PC-9 (cell line): ENCODE results near the gene LMNTD2.

ENCODE experiments used
- CTCF ChIP-seq: fragments of 200-600 bp; sonication (generic); conservative IDR thresholded peaks from 2 replicates; pipeline ENCODE4 v1.6.1; 2017; ENCODE audit warnings: mixed run types, antibody characterized with exemption, mild to moderate bottlenecking, moderate library complexity
- EZH2 ChIP-seq: fragments of 200-600 bp; sonication (generic); IDR thresholded peaks from 2 replicates; pipeline ENCODE4 v1.8.0; 2017; ENCODE audit warnings: antibody characterized with exemption, low read depth

- TF ChIP-seq EZH2 (no peak), CTCF (no peak)
Observed at GRCh38 chr11:575996-576768, 15.6 kb upstream of the LMNTD2 start, which contains the start of gene PHRF1.
